ENCODE measurements around the gene FADS2. TPM values are rescaled to one million over a fixed set of nuclear protein-coding genes. Genes with fewer than 3 reads are reported as not detected.

FADS2 gene
- total and polyA plus RNA-seq, 2 of the 13 experiments (the other 11 are each of a cell fraction or from before 2014, with no cell fraction given) = 90.1 to 124 TPM

DNA sequence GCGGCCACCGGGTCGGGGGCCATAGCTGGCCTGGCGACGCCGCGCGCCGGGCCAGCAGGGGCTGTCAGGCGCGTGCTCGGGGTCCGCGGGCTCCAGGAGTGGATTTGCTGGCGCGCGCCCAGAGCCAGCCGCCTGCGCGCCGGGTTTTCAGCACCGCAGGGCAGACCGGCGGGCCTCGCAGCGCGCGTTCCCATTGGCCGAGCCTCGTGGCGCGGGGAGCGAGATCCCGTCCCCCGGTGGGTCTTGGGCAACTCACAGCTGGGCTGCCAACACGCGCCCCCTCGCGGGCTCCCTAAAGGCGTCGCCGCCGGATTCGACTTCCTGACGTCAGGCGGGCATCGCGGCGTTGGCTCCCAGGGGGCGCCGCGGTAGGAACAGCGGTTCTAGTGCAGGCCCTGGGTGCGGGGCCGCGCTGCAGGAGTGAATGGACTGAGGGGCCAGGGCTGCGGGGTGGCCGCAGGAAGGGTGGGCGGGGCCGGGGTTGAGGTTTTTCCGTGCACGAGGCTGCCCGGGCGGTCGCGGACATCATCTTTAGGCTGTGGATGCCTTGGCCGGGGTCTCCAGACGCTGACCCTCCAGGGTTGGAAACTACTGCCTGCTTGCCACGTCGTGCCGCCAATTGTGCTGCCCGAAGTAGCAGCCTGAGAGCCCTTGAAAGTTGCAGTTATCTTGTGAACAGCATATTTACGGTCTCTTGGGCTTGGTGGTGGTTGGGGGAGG lies 11.2 kb upstream of the FADS2 start, which contains the start of gene FADS1 (continued):
- TF ChIP-seq, protein P1, sequence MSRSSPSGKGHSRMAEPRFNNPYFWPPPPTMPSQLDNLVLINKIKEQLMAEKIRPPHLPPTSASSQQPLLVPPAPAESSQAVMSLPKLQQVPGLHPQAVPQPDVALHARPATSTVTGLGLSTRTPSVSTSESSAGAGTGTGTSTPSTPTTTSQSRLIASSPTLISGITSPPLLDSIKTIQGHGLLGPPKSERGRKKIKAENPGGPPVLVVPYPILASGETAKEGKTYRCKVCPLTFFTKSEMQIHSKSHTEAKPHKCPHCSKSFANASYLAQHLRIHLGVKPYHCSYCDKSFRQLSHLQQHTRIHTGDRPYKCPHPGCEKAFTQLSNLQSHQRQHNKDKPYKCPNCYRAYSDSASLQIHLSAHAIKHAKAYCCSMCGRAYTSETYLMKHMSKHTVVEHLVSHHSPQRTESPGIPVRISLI (CRISPR knock-in tag; IDR thresholded peaks at IDR 0.05; ENCODE audit: borderline replicate concordance) = peak; percentile 65; the same call in 1 of the 2 replicates
- TF ChIP-seq ZNF577 (CRISPR knock-in tag; IDR thresholded peaks at IDR 0.05; ENCODE audit: borderline replicate concordance, low read depth) (peak; percentile 62; the same call in 1 of the 2 replicates), TBP (CRISPR knock-in tag; IDR thresholded peaks at IDR 0.05) (no peak), RCOR2 (CRISPR knock-in tag; IDR thresholded peaks at IDR 0.05) (0 out of 2 replicates have a peak, but pooled peaks have one; percentile 24), RELA (CRISPR knock-in tag; IDR thresholded peaks at IDR 0.05) (no peak), TRIM24 (CRISPR knock-in tag; IDR thresholded peaks at IDR 0.05) (no peak; the same call in 1 of the 2 replicates), GABPB1 (CRISPR knock-in tag; IDR thresholded peaks at IDR 0.05) (peak; percentile 87), ZNF367 (CRISPR knock-in tag; IDR thresholded peaks at IDR 0.05; ENCODE audit: borderline replicate concordance) (no peak), KMT2A (CRISPR knock-in tag; IDR thresholded peaks at IDR 0.05) (peak; percentile 92), MED13 (CRISPR knock-in tag; IDR thresholded peaks at IDR 0.05) (peak; percentile 34; the same call in 1 of the 2 replicates), PHF5A (CRISPR knock-in tag; IDR thresholded peaks at IDR 0.05; ENCODE audit: low read depth, unreplicated experiment) (peak; percentile 64), ZNF879 (CRISPR knock-in tag; IDR thresholded peaks at IDR 0.05) (no peak), ERF (CRISPR knock-in tag; IDR thresholded peaks at IDR 0.05) (peak; percentile 92), ZNF263 (CRISPR knock-in tag; IDR thresholded peaks at IDR 0.05) (peak; percentile 51; the same call in 1 of the 2 replicates), ZNF17 (CRISPR knock-in tag; IDR thresholded peaks at IDR 0.05) (peak; percentile 29; the same call in 1 of the 2 replicates)
- TF ChIP-seq, protein P2, sequence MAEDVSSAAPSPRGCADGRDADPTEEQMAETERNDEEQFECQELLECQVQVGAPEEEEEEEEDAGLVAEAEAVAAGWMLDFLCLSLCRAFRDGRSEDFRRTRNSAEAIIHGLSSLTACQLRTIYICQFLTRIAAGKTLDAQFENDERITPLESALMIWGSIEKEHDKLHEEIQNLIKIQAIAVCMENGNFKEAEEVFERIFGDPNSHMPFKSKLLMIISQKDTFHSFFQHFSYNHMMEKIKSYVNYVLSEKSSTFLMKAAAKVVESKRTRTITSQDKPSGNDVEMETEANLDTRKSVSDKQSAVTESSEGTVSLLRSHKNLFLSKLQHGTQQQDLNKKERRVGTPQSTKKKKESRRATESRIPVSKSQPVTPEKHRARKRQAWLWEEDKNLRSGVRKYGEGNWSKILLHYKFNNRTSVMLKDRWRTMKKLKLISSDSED (CRISPR knock-in tag; IDR thresholded peaks at IDR 0.05) = no peak
- TF ChIP-seq, protein P3, sequence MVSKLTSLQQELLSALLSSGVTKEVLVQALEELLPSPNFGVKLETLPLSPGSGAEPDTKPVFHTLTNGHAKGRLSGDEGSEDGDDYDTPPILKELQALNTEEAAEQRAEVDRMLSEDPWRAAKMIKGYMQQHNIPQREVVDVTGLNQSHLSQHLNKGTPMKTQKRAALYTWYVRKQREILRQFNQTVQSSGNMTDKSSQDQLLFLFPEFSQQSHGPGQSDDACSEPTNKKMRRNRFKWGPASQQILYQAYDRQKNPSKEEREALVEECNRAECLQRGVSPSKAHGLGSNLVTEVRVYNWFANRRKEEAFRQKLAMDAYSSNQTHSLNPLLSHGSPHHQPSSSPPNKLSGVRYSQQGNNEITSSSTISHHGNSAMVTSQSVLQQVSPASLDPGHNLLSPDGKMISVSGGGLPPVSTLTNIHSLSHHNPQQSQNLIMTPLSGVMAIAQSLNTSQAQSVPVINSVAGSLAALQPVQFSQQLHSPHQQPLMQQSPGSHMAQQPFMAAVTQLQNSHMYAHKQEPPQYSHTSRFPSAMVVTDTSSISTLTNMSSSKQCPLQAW (CRISPR knock-in tag; IDR thresholded peaks at IDR 0.05) = peak; percentile 89
- TF ChIP-seq, protein P4, sequence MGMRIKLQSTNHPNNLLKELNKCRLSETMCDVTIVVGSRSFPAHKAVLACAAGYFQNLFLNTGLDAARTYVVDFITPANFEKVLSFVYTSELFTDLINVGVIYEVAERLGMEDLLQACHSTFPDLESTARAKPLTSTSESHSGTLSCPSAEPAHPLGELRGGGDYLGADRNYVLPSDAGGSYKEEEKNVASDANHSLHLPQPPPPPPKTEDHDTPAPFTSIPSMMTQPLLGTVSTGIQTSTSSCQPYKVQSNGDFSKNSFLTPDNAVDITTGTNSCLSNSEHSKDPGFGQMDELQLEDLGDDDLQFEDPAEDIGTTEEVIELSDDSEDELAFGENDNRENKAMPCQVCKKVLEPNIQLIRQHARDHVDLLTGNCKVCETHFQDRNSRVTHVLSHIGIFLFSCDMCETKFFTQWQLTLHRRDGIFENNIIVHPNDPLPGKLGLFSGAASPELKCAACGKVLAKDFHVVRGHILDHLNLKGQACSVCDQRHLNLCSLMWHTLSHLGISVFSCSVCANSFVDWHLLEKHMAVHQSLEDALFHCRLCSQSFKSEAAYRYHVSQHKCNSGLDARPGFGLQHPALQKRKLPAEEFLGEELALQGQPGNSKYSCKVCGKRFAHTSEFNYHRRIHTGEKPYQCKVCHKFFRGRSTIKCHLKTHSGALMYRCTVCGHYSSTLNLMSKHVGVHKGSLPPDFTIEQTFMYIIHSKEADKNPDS (CRISPR knock-in tag; IDR thresholded peaks at IDR 0.05) = no peak
- TF ChIP-seq, protein P5, sequence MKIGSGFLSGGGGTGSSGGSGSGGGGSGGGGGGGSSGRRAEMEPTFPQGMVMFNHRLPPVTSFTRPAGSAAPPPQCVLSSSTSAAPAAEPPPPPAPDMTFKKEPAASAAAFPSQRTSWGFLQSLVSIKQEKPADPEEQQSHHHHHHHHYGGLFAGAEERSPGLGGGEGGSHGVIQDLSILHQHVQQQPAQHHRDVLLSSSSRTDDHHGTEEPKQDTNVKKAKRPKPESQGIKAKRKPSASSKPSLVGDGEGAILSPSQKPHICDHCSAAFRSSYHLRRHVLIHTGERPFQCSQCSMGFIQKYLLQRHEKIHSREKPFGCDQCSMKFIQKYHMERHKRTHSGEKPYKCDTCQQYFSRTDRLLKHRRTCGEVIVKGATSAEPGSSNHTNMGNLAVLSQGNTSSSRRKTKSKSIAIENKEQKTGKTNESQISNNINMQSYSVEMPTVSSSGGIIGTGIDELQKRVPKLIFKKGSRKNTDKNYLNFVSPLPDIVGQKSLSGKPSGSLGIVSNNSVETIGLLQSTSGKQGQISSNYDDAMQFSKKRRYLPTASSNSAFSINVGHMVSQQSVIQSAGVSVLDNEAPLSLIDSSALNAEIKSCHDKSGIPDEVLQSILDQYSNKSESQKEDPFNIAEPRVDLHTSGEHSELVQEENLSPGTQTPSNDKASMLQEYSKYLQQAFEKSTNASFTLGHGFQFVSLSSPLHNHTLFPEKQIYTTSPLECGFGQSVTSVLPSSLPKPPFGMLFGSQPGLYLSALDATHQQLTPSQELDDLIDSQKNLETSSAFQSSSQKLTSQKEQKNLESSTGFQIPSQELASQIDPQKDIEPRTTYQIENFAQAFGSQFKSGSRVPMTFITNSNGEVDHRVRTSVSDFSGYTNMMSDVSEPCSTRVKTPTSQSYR (CRISPR knock-in tag; IDR thresholded peaks at IDR 0.05; ENCODE audit: borderline replicate concordance) = no peak
- TF ChIP-seq, protein P6, sequence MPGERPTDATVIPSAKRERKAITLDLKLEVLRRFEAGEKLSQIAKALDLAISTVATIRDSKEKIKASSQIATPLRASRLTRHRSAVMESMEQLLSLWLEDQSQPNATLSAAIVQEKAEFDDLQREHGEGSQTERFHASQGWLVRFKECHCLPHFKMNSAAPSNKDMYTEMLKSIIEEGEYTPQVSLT (CRISPR knock-in tag; IDR thresholded peaks at IDR 0.05; ENCODE audit: borderline replicate concordance, low read depth) = peak; percentile 40; the same call in 1 of the 2 replicates

Measured in HepG2 (cell line).